ENCODE data around the gene TNRC6C. TPM values are rescaled to one million over a fixed set of nuclear protein-coding genes. Genes with fewer than 3 reads are reported as not detected.
A peak's percentile ranks its signal among the peaks of the same experiment; 100 is the strongest.

Gene TNRC6C
- total and polyA plus RNA-seq, 2 of the 13 experiments (the other 11 are each of a cell fraction or from before 2014, with no cell fraction given): 0.66 to 4.9 TPM

DNA sequence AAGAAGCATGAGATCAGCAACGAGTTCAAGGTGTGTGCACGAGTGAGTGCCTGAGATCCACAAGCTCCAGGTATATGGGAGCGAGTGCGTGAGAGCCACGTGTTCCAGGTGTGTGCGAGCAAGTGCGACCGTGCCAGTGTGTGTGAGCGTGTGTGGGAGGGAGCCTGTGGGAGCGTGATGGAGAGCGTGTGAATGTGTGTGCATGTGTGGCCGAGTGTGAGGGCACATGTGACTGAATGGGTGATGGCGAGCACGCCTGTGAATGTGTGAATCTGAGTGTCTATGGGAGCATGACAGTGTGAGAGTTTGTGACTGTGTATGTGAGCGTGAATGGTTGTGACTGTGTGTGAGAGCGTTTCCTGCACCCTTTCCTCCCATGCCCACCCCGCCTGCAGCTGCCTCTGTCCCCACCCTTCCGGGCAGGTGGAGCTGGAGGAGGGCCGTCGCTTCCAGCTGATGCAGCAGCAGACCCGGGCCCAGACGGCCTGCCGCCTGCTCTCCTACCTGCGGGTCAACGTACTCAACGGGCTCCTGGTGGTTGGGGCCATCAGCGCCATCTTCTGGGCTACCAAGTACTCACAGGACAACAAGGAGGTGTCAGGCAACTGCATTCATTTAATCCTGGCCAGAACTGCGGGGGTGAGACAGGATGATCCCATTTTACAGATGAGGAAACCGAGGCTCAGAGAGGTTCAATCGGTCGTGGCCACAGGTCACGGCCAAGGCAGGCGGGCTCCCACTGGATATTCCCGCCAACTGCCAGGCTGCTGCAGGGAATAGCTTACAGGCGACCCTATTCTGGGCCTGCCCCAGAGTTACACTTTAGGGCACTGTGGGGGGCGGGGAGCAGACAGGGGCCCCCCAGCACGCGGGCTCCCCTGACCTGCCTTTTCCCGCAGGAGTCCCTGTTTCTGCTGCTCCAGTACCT, 175.7 kb downstream of the TNRC6C start (continued):
- no peak for TF ChIP-seq THAP9 (CRISPR knock-in tag; IDR thresholded peaks at IDR 0.05; ENCODE audit: borderline replicate concordance)
- TF ChIP-seq HNRNPLL (IDR thresholded peaks at IDR 0.05; ENCODE audit: low read depth, low read length, poor library complexity, severe bottlenecking): peak; percentile 37
- TF ChIP-seq ZNF17 (CRISPR knock-in tag; IDR thresholded peaks at IDR 0.05): no peak
- TF ChIP-seq ZNF34 (CRISPR knock-in tag; IDR thresholded peaks at IDR 0.05; ENCODE audit: borderline replicate concordance): no peak
- no peak for TF ChIP-seq REL (CRISPR knock-in tag; conservative IDR thresholded peaks at IDR 0.05)
- TF ChIP-seq, protein P1, sequence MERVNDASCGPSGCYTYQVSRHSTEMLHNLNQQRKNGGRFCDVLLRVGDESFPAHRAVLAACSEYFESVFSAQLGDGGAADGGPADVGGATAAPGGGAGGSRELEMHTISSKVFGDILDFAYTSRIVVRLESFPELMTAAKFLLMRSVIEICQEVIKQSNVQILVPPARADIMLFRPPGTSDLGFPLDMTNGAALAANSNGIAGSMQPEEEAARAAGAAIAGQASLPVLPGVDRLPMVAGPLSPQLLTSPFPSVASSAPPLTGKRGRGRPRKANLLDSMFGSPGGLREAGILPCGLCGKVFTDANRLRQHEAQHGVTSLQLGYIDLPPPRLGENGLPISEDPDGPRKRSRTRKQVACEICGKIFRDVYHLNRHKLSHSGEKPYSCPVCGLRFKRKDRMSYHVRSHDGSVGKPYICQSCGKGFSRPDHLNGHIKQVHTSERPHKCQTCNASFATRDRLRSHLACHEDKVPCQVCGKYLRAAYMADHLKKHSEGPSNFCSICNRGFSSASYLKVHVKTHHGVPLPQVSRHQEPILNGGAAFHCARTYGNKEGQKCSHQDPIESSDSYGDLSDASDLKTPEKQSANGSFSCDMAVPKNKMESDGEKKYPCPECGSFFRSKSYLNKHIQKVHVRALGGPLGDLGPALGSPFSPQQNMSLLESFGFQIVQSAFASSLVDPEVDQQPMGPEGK (CRISPR knock-in tag; IDR thresholded peaks at IDR 0.05): peak; percentile 40
- TF ChIP-seq, protein P2, sequence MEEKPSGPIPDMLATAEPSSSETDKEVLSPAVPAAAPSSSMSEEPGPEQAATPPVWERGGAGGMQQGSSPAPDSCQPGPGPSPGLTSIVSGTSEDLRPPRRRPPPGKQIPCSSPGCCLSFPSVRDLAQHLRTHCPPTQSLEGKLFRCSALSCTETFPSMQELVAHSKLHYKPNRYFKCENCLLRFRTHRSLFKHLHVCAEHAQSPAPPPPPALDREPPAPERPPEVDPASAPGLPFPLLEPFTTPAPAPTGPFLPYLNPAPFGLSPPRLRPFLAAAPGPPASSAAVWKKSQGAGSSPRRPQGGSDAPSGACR (CRISPR knock-in tag; IDR thresholded peaks at IDR 0.05): no peak
- TF ChIP-seq, protein P3, sequence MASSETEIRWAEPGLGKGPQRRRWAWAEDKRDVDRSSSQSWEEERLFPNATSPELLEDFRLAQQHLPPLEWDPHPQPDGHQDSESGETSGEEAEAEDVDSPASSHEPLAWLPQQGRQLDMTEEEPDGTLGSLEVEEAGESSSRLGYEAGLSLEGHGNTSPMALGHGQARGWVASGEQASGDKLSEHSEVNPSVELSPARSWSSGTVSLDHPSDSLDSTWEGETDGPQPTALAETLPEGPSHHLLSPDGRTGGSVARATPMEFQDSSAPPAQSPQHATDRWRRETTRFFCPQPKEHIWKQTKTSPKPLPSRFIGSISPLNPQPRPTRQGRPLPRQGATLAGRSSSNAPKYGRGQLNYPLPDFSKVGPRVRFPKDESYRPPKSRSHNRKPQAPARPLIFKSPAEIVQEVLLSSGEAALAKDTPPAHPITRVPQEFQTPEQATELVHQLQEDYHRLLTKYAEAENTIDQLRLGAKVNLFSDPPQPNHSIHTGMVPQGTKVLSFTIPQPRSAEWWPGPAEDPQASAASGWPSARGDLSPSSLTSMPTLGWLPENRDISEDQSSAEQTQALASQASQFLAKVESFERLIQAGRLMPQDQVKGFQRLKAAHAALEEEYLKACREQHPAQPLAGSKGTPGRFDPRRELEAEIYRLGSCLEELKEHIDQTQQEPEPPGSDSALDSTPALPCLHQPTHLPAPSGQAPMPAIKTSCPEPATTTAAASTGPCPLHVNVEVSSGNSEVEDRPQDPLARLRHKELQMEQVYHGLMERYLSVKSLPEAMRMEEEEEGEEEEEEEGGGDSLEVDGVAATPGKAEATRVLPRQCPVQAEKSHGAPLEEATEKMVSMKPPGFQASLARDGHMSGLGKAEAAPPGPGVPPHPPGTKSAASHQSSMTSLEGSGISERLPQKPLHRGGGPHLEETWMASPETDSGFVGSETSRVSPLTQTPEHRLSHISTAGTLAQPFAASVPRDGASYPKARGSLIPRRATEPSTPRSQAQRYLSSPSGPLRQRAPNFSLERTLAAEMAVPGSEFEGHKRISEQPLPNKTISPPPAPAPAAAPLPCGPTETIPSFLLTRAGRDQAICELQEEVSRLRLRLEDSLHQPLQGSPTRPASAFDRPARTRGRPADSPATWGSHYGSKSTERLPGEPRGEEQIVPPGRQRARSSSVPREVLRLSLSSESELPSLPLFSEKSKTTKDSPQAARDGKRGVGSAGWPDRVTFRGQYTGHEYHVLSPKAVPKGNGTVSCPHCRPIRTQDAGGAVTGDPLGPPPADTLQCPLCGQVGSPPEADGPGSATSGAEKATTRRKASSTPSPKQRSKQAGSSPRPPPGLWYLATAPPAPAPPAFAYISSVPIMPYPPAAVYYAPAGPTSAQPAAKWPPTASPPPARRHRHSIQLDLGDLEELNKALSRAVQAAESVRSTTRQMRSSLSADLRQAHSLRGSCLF (CRISPR knock-in tag; IDR thresholded peaks at IDR 0.05; ENCODE audit: borderline replicate concordance): no peak
- no peak for TF ChIP-seq WIZ (CRISPR knock-in tag; IDR thresholded peaks at IDR 0.05)
- TF ChIP-seq, protein P4, sequence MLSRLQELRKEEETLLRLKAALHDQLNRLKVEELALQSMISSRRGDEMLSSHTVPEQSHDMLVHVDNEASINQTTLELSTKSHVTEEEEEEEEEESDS (CRISPR knock-in tag; IDR thresholded peaks at IDR 0.05; ENCODE audit: borderline replicate concordance): no peak
- TF ChIP-seq HOXA9 (CRISPR knock-in tag; IDR thresholded peaks at IDR 0.05; ENCODE audit: borderline replicate concordance): 0 out of 2 replicates have a peak, but pooled peaks have one; percentile 35
- TF ChIP-seq ELF4 (CRISPR knock-in tag; IDR thresholded peaks at IDR 0.05; ENCODE audit: borderline replicate concordance): no peak
- no peak for TF ChIP-seq ZIK1 (CRISPR knock-in tag; IDR thresholded peaks at IDR 0.05; ENCODE audit: borderline replicate concordance, low read depth)
- no peak for TF ChIP-seq DPF2 (CRISPR knock-in tag; IDR thresholded peaks at IDR 0.05; ENCODE audit: borderline replicate concordance, low read depth)
- no peak for TF ChIP-seq PRPF4 (IDR thresholded peaks at IDR 0.05; ENCODE audit: low read depth, low read length, poor library complexity, severe bottlenecking)
- peak; percentile 73; the same call in 1 of the 2 replicates for TF ChIP-seq ARHGAP35 (CRISPR knock-in tag; IDR thresholded peaks at IDR 0.05; ENCODE audit: borderline replicate concordance)
